Uterus (tissue), 2 donors: Measurements from ENCODE around the gene TNF.

Experiments used
- POLR2A ChIP-seq, 2 donors: fragments of 450-650 bp; IDR thresholded peaks; one replicate each; pipeline ENCODE4 v1.6.1; 2016; ENCODE audit warnings: antibody characterized with exemption in 2 of 2, mild to moderate bottlenecking in 1 of 2, moderate library complexity in 1 of 2
- TF ChIP-seq, protein P1 (sequence below), 4 experiments: fragments of 200-600 bp in 2 of 4; fragments of 450-650 bp in 2 of 4; sonication (generic) in 2 of 4; IDR thresholded peaks; one replicate each; pipeline ENCODE4 v1.5.1; 2016 to 2019; ENCODE audit warnings: antibody characterized with exemption in 4 of 4, mild to moderate bottlenecking in 2 of 4, moderate library complexity in 1 of 4

GRCh38 chr6:31534521-31535040, 40.8 kb upstream of the TNF start:
- TF ChIP-seq, protein P1, sequence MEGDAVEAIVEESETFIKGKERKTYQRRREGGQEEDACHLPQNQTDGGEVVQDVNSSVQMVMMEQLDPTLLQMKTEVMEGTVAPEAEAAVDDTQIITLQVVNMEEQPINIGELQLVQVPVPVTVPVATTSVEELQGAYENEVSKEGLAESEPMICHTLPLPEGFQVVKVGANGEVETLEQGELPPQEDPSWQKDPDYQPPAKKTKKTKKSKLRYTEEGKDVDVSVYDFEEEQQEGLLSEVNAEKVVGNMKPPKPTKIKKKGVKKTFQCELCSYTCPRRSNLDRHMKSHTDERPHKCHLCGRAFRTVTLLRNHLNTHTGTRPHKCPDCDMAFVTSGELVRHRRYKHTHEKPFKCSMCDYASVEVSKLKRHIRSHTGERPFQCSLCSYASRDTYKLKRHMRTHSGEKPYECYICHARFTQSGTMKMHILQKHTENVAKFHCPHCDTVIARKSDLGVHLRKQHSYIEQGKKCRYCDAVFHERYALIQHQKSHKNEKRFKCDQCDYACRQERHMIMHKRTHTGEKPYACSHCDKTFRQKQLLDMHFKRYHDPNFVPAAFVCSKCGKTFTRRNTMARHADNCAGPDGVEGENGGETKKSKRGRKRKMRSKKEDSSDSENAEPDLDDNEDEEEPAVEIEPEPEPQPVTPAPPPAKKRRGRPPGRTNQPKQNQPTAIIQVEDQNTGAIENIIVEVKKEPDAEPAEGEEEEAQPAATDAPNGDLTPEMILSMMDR (IDR thresholded peaks at IDR 0.05), result no peak
- no peak for TF ChIP-seq POLR2A (IDR thresholded peaks at IDR 0.05)
